ENCODE data around the gene TLCD1.

Gene TLCD1

GRCh38 chr17:28684963-28685362 is 41.1 kb downstream of the TLCD1 start:
- Histone ChIP-seq H3K9ac (ENCODE audit: low read depth, low read length) (no peak overlapping the region), H3K9me3 (ENCODE audit: insufficient read depth, low read depth, low read length) (no peaks in the 10 kb centered on the region), H3K36me3 (ENCODE audit: insufficient read depth, low read depth, low read length) (peaks cover 97% of the 10 kb centered on the region), H3K27ac (ENCODE audit: low read length) (no peak overlapping the region), H3K4me3 (ENCODE audit: low read length) (no peak overlapping the region), H3K27me3 (ENCODE audit: insufficient read depth, low read length) (no peaks in the 10 kb centered on the region), H3K4me1 (ENCODE audit: insufficient read depth, low read length) (no peaks in the 10 kb centered on the region)

GRCh38 chr17:28682655-28683054 is 43.4 kb downstream of the TLCD1 start:
- Histone ChIP-seq H3K27me3 (ENCODE audit: insufficient read depth, low read length) (no peaks in the 10 kb centered on the region), H3K4me3 (ENCODE audit: low read length) (no peak overlapping the region), H3K4me1 (ENCODE audit: insufficient read depth, low read length) (no peaks in the 10 kb centered on the region), H3K27ac (ENCODE audit: low read length) (no peak overlapping the region), H3K9me3 (ENCODE audit: insufficient read depth, low read depth, low read length) (no peaks in the 10 kb centered on the region), H3K9ac (ENCODE audit: low read depth, low read length) (no peak overlapping the region), H3K36me3 (ENCODE audit: insufficient read depth, low read depth, low read length) (peaks cover 97% of the 10 kb centered on the region)

GRCh38 chr17:28675980-28676379 is 50.1 kb downstream of the TLCD1 start:
- no peaks in the 10 kb centered on the region for H3K9me3 ChIP-seq (ENCODE audit: insufficient read depth, low read depth, low read length)
- H3K9ac ChIP-seq (ENCODE audit: low read depth, low read length) = no peak overlapping the region
- no peak overlapping the region for H3K27ac ChIP-seq (ENCODE audit: low read length)
- H3K27me3 ChIP-seq (ENCODE audit: insufficient read depth, low read length) = no peaks in the 10 kb centered on the region
- peaks cover 99% of the 10 kb centered on the region for H3K36me3 ChIP-seq (ENCODE audit: insufficient read depth, low read depth, low read length)
- no peak overlapping the region for H3K4me3 ChIP-seq (ENCODE audit: low read length)
- H3K4me1 ChIP-seq (ENCODE audit: insufficient read depth, low read length) = no peaks in the 10 kb centered on the region

GRCh38 chr17:28675490-28675889 is 50.5 kb downstream of the TLCD1 start:
- no peaks in the 10 kb centered on the region for H3K27me3 ChIP-seq (ENCODE audit: insufficient read depth, low read length)
- no peaks in the 10 kb centered on the region for H3K4me1 ChIP-seq (ENCODE audit: insufficient read depth, low read length)
- H3K4me3 ChIP-seq (ENCODE audit: low read length) = no peak overlapping the region
- H3K9me3 ChIP-seq (ENCODE audit: insufficient read depth, low read depth, low read length) = no peaks in the 10 kb centered on the region
- H3K27ac ChIP-seq (ENCODE audit: low read length) = no peak overlapping the region
- H3K36me3 ChIP-seq (ENCODE audit: insufficient read depth, low read depth, low read length) = peaks cover 99% of the 10 kb centered on the region
- no peak overlapping the region for H3K9ac ChIP-seq (ENCODE audit: low read depth, low read length)
